ENCODE measurements around the gene OR4D9.

OR4D9 gene

DNA sequence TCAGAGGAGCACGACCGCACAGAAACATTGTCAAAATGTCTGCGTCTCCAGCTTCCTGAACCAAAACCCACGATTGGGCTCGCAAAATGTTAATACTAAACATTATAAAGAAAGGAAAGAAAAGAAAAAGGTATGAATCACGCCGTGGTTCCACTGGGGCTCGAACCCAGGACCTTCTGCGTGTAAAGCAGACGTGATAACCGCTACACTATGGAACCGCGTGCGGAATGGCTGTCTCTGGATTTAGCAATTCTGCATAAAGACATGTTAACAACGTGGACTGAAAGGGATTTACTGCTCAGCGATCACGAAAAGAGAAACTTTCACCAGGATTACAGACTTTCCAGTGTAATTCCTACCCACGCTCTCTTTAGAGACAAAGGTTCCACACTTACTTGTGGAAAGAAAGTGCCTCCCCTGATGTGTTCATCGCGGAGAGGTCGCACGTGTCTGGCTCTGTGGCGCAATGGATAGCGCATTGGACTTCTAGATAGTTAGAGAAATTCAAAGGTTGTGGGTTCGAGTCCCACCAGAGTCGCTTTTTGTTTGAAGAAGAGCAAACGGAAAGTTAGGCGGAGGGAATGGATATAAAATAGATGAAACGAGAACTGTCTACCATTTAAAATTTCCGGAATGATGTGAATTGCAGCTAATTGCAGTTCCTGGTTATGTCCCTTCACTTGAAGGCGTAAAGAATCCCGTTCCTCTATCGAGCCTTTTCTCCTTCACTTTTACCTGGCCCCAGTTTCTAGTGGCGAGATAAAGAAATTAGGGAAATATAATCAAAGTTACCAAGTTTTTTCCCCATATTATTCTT lies 39.7 kb downstream of the OR4D9 start:
- DNase-seq (ENCODE audit: low read depth), result peak; percentile 80

DNA sequence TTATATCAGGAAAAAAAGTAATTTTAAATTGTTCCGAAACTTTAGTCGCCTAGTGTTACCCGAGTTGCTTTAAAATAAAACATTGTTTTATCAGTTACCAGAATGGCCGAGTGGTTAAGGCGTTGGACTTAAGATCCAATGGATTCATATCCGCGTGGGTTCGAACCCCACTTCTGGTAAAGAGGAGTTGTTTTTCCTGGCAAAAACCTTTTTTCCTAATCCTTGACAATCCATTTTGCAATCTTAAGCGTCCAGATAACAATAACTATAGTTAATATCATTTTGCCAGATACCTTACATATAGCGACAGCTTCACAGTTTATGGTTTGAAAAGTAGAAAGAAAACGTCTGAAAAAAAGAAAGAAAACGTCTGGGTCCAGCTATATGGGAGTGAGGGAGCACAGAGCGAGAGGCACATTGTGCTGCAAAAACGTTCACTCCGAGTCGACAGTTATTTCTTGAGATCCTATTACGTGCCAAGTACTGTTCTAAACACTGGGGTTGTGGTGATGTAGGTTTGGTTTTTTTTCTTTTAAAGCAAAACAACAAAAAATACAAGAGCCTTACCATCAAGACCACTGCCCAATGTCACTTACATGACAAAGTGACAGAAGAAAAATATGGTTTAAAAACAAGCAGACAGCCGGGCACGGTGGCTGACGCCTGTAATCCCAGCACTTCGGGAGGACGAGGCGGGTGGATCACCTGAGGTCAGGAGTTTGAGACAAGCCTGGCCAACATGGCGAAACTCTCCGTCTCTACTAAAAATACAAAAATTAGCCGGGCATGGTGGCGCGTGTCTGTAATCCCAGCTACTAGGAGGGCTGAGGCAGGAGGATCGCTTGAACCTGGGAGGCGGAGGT lies 40.6 kb downstream of the OR4D9 start:
- DNase-seq (ENCODE audit: low read depth), result no peak

DNA sequence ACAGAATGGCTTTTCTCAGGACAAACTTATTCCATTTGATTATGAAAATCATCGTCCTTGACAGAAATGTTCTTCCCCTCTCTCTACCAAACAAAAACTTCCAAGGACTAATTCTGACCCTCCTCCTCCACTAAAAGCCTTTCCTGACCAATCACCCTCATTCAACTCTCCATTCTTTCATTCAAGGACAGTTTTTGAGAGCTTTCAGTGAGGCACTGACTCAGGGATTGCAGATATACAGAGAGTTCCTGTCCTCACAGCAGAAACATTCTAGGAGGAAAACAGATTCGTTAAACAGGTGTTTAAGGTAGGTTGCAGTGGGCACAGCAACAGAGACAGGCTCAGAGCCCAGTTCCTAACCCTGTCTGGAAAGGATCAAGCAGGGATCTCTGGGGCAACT lies 41.5 kb downstream of the OR4D9 start:
- no peak for DNase-seq (ENCODE audit: low read depth)

DNA sequence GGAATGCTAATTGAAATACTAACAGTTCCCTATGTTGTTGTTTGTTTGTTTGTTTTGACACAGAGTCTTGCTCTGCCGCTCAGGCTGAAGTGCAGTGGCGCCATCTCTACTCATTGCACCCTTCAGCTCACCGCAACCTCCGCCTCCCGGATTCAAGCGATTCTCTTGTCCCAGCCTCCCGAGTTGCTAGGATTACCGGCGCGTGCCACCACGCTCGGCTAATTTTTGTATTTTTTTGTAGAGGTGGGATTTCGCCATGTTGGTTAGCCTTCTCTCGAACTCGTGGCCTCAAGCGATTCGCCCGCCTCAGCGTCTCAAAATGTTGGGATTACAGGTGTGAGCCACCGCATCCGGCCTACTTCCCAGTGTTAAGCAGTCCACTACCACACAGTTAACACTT lies 42.0 kb downstream of the OR4D9 start:
- DNase-seq (ENCODE audit: low read depth), result no peak

DNA sequence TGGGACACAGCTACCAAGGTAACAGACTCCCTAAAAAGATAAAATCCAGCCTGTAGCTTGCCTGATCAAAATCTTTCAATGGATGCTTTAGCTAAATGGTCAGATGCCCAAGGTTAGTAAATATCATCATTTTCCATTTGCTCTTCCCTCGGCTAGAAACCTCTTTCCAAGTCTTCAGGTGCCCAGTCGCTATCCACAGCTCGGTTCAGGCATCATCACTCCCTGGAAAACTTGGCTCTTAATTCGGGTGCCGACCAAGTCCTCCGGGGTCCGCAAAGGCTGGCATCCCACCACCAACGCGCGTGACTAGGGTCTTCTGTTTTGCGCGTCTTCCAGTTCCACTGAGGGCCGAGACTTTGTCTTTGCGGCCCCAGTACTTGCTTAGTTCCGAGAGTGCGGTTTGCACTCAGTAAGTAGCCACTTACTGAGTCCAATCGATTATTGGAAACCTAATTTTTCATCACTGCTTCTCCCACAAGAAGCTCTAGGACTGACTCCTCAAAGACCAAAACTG lies 44.3 kb downstream of the OR4D9 start:
- DNase-seq (ENCODE audit: low read depth), result no peak

DNA sequence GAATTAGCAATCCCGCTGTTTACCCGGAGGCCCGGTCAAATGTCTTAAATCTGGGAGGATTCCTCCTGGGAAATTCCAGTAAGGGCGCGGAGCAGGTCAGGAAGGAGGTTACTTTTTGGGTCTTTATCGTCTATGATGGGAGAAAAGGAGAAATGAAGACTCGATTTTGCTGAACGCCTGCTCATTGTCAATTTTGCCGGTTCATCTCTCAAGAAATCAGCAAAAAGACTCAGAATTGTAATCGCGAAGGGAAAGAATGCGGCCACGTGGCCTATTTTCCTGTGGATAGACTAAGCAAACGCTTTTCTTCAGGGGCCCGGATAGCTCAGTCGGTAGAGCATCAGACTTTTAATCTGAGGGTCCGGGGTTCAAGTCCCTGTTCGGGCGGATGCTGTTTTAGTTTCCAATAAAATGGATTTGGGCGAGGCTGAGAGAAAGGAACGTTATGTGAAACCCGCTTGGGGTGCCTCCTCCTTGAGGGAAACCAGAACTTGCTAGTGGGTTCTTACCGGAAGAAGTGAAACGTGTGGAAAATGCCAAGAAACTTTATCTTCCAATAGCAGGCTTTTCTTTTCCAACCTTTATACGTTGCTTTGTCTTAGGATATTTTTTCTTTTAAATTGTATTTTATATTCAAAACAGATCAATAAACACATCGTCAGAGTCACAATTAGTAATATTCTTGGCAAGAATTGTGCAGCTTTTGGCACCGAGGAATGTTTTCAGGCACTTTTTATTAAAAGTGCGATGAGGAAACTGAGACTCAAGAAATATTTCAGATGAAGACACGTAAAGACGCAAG lies 45.0 kb downstream of the OR4D9 start:
- peak; percentile 82 for DNase-seq (ENCODE audit: low read depth)

DNA sequence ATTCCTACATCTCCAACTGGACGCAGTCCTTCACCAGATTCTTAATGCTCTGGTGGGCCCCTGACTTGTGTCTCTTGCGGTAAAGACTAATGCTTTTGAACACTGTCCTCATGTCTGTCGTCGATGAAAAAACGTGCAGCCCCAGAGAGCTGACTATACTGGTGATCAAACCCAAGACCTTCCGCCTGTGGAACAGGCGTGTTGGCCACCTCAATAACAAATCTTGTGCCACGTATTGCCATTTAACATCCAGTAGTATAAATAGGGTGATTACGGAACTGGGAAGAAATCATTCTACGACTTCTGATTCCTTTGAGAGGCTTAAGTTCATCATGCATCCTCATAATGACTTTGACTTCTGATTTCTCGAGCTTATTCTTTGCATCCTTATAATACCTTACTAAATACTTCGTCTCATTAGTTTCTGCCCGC lies 45.6 kb downstream of the OR4D9 start:
- no peak for DNase-seq (ENCODE audit: low read depth)

DNA sequence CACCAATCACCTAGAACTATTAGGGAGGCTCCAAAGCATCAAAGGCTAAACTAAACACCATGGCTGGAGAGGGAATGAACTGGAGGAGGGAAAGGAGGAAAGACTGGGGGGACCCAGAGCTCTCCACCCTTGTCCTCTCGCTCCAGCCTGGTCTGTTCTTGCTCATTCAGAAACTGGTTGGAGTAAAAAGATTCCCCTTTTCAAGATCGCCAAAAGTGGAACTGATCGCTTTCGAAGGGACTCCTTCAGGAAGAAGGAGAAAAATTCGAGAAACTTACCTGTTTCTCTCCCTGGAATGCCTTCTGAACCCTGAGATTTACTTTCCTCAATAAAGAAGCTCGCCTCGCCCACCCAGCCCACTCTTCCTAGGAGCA lies 46.9 kb downstream of the OR4D9 start:
- no peak for DNase-seq (ENCODE audit: low read depth)

DNA sequence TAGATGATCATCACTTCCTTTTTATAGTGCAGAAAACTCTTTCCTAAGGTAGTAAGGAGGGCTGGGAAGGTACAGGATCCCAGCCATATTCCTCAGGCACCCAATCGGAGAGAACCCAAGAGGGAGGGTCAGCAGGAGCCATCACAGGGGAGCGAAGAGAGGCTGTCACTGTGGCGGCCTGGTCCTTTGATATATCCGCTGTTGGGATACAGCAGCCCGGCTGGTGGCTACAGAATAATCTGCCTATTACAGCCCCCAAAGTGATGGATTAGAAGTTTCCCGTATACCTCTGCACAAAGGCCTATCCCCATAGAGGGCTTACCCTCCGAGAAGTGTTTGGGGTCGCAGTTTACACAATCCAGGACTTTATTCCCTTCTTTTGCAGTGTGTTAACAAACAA lies 48.5 kb downstream of the OR4D9 start:
- DNase-seq (ENCODE audit: low read depth), result no peak

DNA sequence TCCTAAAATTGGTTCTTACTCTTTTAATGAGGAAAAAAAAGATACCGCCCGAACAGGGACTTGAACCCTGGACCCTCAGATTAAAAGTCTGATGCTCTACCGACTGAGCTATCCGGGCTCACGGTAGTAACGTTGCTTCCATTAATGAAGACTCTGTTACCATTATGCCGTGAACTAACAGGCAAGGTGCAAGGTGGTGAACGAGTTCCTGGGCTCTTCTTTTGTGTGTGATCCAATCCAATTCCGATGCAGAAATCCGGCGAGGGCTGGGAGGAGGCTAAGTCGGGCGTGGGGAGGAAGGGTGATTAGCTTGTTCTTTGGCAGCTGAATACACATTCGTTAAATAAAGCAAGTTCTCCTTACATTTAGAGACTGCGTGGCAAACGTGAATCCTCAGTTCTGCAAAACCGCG lies 49.0 kb downstream of the OR4D9 start:
- peak; percentile 76 for DNase-seq (ENCODE audit: low read depth)

DNA sequence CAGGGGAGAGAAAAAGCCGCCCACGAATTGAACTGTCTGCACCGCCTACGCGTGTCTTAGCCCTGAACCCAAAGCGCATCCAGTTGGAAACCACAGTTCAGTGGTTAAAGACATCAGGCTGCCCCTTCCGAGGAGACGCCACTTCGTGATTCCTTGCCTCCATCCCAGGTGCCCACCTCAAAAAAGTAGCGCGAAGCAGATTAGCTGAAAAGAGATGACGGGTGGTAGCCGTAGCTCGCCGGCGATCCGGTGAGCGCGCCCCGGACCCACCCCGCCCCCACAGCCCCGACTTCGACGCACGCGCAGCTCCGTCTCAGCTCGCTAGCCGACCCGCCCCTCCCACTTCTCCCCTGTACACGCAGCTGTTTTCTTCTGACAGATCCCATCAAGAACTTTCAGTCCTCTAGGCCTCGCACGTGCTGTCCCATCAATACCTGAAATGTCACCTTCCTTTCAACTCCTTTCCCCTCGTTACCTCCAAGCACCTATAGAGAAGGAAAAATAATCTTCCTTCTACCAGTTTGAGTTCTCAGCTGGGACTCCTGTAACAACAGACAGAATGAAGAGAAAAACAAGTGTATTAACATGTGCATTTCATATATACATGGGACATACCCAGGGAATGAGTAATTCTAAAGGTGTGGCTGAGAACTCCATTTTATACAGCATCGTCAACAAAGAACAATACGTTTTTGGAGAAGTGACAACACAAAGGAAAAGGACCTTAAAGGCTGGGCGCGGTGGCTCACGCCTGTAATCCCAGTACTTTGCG lies 49.5 kb downstream of the OR4D9 start:
- DNase-seq (ENCODE audit: low read depth), result peak; percentile 78

DNA sequence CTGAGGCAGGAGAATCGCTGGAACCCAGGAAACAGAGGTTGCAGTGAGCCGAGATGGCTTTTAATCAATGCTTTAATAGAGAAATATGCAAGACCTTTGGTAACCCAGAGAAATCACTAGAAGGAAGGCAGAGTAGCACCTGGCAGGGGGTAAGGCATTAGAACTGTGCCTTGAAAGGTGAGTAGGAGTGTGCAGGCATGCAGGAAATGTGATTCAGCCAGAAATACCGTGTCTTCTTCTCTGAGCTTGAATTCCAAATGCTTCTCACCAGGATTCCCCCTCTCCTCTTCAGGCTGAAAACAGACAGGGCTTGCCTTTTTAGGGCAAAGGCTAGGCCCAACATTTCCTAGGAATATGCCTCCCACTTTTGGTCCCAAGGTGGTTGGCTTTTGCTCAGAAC lies 51.0 kb downstream of the OR4D9 start:
- no peak for DNase-seq (ENCODE audit: low read depth)
